Skeletal muscle cell (primary cell): ENCODE data around the gene NAV2.

Experiments used
- DNase-seq: peaks from one replicate; pipeline ENCODE4 v3.0.0-alpha.2; 2010; ENCODE audit warnings: low read depth
- H3K4me3 ChIP-seq: 2 replicates; pipeline ENCODE4 v1.5.1; 2011; ENCODE audit warnings: low read depth, mild to moderate bottlenecking, control low read depth, low read length, moderate library complexity

The NAV2 gene, protein sequence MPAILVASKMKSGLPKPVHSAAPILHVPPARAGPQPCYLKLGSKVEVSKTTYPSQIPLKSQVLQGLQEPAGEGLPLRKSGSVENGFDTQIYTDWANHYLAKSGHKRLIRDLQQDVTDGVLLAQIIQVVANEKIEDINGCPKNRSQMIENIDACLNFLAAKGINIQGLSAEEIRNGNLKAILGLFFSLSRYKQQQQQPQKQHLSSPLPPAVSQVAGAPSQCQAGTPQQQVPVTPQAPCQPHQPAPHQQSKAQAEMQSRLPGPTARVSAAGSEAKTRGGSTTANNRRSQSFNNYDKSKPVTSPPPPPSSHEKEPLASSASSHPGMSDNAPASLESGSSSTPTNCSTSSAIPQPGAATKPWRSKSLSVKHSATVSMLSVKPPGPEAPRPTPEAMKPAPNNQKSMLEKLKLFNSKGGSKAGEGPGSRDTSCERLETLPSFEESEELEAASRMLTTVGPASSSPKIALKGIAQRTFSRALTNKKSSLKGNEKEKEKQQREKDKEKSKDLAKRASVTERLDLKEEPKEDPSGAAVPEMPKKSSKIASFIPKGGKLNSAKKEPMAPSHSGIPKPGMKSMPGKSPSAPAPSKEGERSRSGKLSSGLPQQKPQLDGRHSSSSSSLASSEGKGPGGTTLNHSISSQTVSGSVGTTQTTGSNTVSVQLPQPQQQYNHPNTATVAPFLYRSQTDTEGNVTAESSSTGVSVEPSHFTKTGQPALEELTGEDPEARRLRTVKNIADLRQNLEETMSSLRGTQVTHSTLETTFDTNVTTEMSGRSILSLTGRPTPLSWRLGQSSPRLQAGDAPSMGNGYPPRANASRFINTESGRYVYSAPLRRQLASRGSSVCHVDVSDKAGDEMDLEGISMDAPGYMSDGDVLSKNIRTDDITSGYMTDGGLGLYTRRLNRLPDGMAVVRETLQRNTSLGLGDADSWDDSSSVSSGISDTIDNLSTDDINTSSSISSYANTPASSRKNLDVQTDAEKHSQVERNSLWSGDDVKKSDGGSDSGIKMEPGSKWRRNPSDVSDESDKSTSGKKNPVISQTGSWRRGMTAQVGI (N-terminal part only)

DNA sequence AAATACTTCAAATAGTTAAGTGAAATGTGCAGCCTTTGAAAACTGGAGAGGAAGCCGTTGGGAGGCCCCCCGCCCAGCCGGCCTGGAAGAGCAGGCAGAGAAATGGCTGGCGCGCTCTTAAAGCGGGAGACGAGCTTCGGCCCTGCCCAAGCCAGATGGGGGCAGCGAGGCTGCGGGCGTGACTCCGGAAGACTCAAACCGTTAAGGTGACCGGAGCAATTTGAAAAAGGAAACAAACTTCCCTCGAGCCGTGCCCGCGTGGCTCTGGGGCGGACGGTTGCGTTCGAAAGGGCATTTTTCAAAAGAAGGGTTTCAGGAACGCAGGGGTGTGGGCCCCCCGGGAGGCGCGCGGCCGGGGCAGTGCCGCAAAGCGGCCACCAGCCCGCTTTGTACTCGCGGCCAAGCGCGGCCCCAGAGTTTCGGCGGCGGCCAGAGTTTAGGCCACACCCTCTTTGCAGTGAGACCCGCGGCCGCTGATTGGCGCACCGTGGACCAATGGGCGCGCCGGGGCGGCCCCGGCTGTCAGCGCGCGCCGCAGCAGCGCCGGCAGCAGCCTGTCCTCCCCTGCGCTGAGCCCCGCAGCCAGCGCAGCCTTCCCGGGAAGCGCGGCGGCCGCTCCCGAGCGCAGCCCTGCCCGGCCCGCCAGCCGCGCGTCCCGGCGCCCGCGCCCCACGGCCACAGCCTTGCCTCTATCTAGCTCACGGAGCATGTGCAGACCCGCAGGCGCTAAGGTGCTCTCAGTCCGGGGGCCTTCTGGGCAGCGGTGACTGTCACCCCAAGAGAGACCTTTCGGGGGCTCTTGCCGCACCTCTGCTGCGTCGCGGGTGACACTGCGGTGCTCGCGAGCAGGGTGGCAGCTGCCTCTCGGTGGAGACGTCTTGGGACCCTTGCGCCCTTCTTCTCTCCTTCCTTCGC is at the start of gene NAV2:
Gene NAV2, plus strand, starts transcription at position 557 of the 915 bp plus-strand sequence. CDS start 859 bp downstream, outside the sequence.
- peak; percentile 75 for DNase-seq
- peak within 1 kb of the TSS; percentile 68 for H3K4me3 ChIP-seq

GRCh38 chr11:19663206-19663605 is 49.4 kb upstream of the NAV2 start:
- no peak for DNase-seq
- no peak overlapping the region for H3K4me3 ChIP-seq

DNA sequence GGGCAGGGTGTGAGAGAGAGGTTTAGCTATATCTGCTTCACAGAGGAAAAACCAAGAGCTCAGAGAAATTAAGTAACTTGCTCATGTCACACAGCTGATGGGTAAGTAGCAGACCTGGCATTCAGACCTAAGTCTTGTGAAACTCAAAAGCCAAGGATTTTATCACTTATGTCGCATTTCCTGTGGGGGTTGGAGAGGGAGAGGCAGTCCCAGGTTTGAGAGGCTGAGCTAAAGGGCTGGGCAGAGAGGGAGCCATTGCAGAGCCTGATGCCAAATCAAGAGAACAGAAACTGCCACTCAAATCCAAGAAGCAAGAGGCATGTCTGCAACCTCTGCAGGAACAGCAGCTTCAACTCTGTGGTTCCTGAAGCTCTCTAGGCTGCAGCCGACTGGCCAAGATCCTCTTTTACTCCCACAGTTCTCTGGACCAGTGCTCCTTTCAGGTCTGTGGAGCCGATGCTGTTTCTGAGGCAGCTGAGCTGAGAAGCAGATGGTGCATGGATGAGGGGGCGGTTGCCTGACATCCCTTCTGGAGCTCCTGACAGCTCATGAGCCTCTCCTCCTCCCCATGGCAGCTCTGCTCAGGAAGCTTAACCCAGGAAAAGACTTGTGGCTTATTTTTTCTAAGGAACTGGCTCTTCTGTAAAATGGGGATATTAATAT is 47.6 kb upstream of the NAV2 start:
- H3K4me3 ChIP-seq, result no peak overlapping the region

GRCh38 chr11:19666951-19667350 is 45.7 kb upstream of the NAV2 start:
- H3K4me3 ChIP-seq, result no peak overlapping the region
- DNase-seq, result no peak

More for the DNA sequence above, 47.6 kb upstream of the NAV2 start:
- no peak for DNase-seq

- no peak for DNase-seq
- no peak overlapping the region for H3K4me3 ChIP-seq
Measured at GRCh38 chr11:19669511-19669910, 43.1 kb upstream of the NAV2 start.

GRCh38 chr11:19670030-19670791 is 42.4 kb upstream of the NAV2 start:
- no peak overlapping the region for H3K4me3 ChIP-seq
- DNase-seq, result no peak

- H3K4me3 ChIP-seq, result no peak overlapping the region
- DNase-seq, result no peak
Measured at GRCh38 chr11:19672586-19673206, 39.9 kb upstream of the NAV2 start.

GRCh38 chr11:19673924-19674729 is 38.5 kb upstream of the NAV2 start:
- no peak overlapping the region for H3K4me3 ChIP-seq
- no peak for DNase-seq

DNA sequence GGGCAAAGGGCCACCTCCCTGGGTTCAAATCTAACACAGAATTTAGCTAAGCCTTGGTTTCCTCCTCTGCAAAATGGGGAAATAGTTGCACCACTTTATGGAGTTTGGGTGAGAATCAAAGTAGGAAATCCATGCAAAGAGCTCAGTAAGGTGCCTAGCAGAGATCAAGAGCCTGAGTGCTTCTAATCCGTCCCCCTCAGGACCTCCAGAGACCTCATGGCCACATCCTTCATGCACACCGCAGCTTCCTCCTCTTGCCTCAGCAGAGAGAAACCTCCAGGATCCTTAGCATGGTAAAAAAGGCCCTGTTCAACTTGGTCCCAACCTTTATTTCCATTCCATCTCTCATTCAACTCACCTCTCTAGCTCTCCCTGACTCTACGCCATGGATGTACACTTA is 37.8 kb upstream of the NAV2 start:
- DNase-seq, result no peak
- no peak overlapping the region for H3K4me3 ChIP-seq

DNA sequence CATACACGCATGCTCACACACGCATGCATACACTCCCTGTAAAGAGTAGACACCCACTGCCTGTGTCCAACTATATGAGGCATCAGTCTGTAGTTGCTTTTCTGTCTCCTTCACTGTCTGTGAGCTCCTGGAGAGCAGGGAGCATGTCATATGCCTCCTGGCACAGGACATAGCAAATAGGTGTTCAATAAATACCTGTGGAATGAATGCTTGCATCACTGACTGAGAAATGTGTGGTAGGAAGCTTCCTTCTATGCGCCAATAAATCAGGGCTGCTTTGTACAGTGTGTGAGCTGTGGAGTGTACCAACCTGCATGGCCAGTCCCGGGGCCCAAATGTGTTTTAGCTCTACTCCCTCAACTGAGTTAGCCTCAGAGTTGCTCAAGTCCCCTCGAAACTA is 37.2 kb upstream of the NAV2 start:
- H3K4me3 ChIP-seq, result no peak overlapping the region
- DNase-seq, result no peak

- no peak overlapping the region for H3K4me3 ChIP-seq
- DNase-seq, result no peak
Measured at GRCh38 chr11:19676475-19677380, 35.9 kb upstream of the NAV2 start.

DNA sequence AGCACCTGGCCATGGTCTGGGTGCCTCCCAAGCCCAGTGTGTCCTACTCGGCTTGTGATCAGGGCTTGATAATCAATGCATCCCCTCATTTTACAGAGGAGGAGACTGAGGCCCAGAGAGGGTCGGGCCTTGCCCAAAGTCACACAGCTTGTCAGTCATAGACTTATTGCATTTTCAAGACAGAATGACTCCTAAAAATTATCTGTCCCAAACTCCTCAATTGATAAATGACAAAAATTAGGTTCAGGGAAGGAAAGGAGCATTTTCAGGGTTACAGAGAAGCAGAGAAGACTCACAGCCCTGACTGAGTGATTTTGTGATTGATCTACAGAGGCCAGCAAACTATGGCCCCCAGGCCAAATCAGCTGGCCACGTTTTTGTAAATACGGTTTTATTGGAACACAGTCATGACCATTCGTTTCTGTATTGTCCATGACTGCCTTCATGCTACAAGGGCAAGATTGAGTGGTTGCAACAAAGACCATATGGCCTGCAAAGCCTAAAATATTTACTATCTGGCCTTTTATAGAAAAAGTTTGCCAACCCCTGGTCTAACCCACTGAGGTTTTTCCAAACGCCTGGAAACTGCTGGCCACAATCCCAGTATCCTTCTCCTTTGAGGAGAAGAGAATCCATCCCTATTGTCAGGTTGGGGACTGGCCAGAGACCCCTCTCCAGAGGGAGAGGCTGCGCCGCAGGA is 35.1 kb upstream of the NAV2 start:
- DNase-seq, result no peak
- H3K4me3 ChIP-seq, result no peak overlapping the region

DNA sequence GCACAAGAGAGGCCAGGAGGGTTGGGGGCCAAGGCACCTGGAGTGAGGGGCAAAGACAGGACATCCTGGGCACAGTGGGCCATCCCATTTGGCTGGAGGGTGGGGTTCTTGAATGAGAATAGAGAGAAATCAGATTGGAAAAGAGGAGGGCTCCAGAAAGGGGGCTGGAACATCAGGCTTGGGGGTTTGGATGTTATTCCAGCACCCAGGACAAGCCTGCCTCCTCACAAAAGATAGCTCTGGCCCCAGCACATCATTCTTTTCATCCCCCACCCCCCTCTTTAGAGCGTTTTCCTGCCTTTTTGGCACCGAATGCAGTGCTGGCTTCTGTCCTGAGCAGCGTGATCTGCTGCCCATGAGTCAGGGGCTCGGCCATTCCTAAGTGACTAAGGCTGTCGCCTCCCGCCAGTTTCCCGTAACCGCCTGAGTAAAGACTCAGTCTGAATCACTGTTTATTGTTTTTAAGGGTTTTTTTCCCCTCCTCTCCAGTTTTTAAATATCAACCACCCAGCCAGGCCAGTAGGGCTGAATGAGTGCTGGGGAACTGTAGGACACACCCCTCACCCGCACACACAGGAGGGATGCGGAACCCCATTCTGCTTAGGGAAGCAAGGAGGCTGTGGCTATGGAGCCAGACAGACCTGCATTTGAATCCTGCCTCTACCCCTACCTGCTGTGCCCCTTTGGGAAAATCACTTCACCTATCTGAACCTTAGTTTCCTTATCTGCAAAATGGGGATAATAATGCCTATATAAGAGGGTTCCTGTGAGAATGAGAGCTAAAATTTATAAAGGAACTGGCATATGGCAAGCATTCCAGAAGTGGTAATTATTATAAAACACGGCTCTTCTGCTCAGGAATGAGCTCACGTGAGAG is 32.4 kb upstream of the NAV2 start:
- H3K4me3 ChIP-seq, result no peak overlapping the region
- peak; percentile 95 for DNase-seq

- no peak for DNase-seq
- no peak overlapping the region for H3K4me3 ChIP-seq
Measured at GRCh38 chr11:19680829-19681368, 31.7 kb upstream of the NAV2 start.
